GM18858 (cell line): ENCODE results near the gene DRAXIN.

ENCODE experiments used
- ATAC-seq: cut with Tn5 transposase; IDR thresholded peaks from one replicate; pipeline ENCODE4 v1.9.1; 2021; ENCODE audit not compliant: unreplicated experiment

DRAXIN gene

GRCh38 chr1:11684070-11684469 lies 7.4 kb upstream of the DRAXIN start:
- no peak for ATAC-seq

DNA sequence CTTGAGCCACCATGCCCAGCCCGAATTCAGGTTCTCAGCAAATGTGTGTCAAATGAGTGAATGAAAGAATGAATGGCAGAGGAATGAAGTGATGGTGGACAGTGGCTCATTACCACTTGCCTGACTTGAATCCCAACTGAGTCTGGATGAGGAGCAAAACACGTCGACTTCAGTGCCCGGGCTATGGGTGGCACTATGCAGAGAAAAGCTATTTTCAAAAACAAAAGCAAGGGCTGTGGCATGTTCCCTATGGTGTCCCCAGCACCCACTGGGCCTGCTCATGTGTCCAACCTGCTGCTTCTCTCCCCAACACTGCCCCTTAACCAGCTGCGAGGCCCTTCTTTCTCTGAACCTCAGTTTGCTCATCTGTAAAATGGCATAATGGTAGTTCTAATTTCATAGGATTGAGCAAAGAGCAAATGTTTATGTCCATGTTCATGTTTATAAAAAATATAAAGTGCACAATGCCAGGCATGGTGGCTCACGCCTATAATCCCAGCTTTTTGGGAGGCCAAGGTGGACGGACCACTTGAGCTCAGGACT lies 6.2 kb upstream of the DRAXIN start:
- no peak for ATAC-seq

GRCh38 chr1:11688506-11688905 lies 3.0 kb upstream of the DRAXIN start:
- no peak for ATAC-seq

DNA sequence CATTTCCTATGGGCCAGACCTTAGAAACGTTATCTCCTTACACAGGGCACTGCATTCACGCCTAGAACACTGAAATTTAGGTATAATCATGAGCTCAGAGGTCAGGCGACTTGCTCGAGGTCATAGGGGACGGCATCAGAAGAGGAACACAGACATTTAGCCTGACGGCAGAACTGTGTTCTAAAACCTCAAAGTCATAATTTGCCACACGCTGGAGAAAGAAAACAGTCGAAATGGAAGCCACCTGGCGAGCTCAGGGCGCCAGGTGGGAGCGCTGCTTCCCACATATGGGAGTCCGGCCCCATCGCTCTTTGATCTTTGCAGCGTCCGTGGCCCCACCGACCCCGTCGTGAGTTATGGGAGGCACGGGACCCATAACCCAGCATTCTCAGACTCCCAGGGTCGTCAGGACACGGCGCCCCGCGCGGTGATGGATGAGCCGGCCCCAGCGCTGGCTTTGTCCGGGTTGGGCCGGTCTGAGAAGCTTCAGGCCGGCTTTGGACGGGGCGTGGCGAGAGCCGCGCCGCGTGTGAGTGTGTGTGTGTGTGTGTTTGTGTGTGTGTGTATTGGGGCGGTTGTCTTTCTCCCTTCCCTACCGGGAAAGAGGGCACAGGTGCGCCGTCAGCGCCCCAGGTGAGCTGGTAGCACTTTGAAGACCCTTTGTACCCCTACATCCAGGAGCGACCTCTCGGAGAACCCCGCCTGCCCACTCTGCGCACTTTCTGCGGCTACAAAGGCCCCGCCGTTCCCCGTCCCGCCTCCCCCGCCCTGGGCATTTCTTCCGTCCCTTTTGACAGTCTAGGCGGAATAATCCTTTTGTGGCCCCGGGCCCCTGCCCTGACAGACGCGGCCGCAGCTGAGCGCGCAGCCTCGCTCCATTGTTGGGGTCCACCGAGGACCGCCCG lies 861 bp upstream of the DRAXIN start:
- no peak for ATAC-seq

DNA sequence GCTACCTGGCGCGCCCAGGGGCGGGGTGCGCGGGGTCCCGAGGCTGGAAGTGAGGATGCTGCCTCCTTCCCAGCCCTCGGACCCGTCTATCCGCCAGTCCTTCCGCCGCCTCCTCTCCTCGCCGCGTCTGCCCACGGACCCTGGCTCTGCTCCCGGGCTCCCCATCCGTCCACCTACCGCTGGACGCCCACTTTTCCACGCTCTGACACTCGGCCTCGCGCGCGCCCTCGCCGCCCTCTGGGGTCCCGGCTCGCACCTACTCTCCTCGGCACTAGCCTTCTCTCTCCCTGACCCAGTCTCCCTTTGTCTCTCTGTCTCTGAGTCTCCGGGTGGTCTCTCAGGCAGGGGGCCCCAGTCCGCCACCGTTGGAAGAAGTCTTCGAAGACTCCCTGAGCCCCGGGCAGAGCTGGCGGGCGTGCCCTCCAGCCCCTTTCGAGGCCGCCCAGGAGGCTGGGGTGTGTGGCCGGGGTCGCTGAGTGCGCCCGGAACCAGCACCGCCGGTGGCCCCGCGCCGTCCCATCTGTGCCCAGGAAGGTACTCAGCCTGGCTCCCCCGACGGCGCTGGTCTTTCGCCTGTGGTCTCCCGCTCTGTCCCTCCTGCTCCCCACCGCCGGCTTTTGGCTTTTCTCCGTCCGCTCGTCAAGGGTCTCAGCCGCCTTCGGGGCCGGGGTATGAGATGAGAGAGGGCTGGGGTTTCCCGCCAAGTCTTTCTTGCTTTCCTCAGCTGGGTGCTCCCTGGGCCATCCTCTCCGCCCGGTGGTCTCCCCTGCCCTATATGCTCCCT lies 610 bp downstream of the DRAXIN start:
- no peak for ATAC-seq

GRCh38 chr1:11693024-11693590 lies 1.6 kb downstream of the DRAXIN start:
- no peak for ATAC-seq

DNA sequence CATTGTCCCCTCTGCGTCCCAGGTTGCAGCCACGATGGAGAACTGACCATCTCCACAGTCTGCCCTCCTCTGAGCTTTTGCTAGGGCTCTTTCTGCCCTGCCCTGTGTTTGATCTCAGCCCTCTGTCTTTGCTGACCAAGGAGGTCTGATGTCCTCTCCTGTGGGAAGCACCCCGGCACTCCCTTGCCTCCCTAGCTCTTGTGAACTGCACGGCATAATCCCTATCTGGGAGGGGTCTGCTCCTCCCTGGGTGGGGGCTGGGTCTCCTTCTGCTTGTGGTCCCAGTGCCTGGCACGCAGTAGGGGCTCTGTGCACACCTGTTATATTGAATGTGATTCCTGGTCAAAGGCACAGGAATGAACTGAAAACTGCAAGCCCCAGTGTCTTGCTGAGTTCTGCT lies 2.4 kb downstream of the DRAXIN start:
- no peak for ATAC-seq

DNA sequence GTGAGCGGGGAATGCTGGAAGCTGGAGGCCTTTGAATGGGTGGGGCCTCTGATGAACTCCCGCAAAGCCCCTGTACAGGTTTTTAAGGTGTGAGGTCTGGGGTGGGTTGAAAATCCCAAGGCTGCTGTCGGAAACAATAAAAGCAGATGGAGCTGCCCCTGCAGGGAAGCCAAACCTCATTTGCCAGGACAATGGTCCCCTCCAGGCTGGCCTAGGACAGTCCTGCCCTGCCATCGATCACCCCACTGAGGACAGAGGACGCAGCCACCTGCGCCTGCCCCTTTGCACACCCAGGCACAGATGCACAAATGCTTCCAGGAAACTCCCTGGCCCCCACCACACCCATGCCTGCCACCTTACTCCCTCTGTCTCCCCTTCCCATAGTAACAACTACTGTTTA lies 4.4 kb downstream of the DRAXIN start:
- ATAC-seq: no peak

DNA sequence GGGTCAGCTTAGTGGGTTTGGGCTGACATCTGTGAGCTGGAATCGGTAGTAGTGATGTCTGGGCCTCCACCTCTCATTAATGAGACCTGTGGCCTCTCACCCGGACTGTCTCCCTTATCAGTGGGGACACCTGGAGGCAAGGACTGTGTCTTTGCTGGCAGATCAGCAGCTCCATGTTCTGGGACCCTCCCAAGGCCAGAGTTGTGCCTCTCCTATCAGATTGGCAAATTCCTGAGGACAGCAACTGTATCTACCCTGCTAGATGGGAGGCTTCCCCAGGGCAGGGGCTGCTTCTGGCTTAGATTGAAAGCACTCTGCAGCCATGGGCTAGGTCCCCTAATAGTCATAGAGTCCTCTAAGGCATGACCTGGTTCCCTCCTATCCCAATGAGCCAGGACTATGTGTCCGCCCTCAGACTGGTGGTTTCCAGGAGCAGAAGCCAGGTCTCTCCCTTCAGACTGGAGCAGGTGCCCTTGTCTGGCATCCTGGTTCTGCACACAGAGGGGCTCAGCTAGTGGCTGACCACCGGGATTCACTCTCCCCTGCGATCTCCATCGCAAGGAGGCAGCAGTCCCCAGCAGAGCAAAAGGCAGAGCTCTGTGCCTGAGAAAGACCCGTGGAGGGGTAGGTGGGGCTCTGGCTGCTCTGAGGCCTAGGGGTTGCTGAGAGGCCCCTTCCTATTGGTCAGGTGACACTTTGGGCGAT lies 5.8 kb downstream of the DRAXIN start:
- no peak for ATAC-seq

DNA sequence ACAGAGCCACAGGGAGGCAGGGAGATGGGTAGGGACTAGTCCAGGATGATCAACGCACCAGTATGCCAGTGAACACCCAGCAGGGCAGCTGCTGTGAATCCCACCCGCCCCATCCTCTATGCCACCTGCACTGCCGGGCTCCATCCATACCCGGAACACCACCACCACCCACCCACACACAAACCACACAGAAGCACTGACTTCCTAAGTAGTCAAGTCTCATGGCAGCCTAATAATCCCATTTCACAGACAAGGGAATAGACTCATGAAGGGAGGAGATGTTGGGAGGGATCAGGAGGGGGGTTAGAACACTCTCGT lies 6.3 kb downstream of the DRAXIN start:
- no peak for ATAC-seq

GRCh38 chr1:11700601-11701467 lies 9.3 kb downstream of the DRAXIN start:
- ATAC-seq: no peak

- no peak for ATAC-seq
These were observed 10.0 kb downstream of the DRAXIN start for GRCh38 chr1:11701551-11701961.

- ATAC-seq: no peak
These were observed 10.7 kb downstream of the DRAXIN start for GRCh38 chr1:11701981-11702803.

GRCh38 chr1:11703357-11704193 lies 12.1 kb downstream of the DRAXIN start:
- no peak for ATAC-seq

- ATAC-seq: no peak
These were observed 12.7 kb downstream of the DRAXIN start for GRCh38 chr1:11704194-11704529.

- ATAC-seq: no peak
These were observed 13.4 kb downstream of the DRAXIN start for GRCh38 chr1:11704691-11705475.

- ATAC-seq: no peak
These were observed 14.1 kb downstream of the DRAXIN start for GRCh38 chr1:11705596-11705995.

- ATAC-seq: no peak
These were observed 14.8 kb downstream of the DRAXIN start for GRCh38 chr1:11706292-11706691.
